GM19463 (cell line): ENCODE data around the gene ADD1.

Experiments used
- ATAC-seq: cut with Tn5 transposase; IDR thresholded peaks from one replicate; pipeline ENCODE4 v1.9.1; 2021; ENCODE audit warnings: mild to moderate bottlenecking, moderate library complexity; ENCODE audit not compliant: unreplicated experiment

The ADD1 gene

GRCh38 chr4:2822461-2823300, 21.0 kb upstream of the ADD1 start:
- ATAC-seq: no peak

GRCh38 chr4:2823301-2823670, 20.4 kb upstream of the ADD1 start:
- ATAC-seq: no peak

GRCh38 chr4:2823671-2824328, 19.8 kb upstream of the ADD1 start:
- ATAC-seq: no peak

- ATAC-seq: no peak
These were observed 19.3 kb upstream of the ADD1 start for GRCh38 chr4:2824329-2824835.

GRCh38 chr4:2824836-2825381, 18.7 kb upstream of the ADD1 start:
- no peak for ATAC-seq

- no peak for ATAC-seq
These were observed 17.9 kb upstream of the ADD1 start for GRCh38 chr4:2825740-2826139.

GRCh38 chr4:2827071-2827873, 16.4 kb upstream of the ADD1 start:
- no peak for ATAC-seq

GRCh38 chr4:2827874-2828751, 15.5 kb upstream of the ADD1 start:
- no peak for ATAC-seq

- ATAC-seq: no peak
These were observed 14.9 kb upstream of the ADD1 start for GRCh38 chr4:2828758-2829181.

- no peak for ATAC-seq
These were observed 14.2 kb upstream of the ADD1 start for GRCh38 chr4:2829321-2829932.

GRCh38 chr4:2829933-2830451, 13.7 kb upstream of the ADD1 start:
- no peak for ATAC-seq

- ATAC-seq: no peak
These were observed 12.7 kb upstream of the ADD1 start for GRCh38 chr4:2830632-2831610.

GRCh38 chr4:2831611-2832308, 11.9 kb upstream of the ADD1 start:
- ATAC-seq: no peak

GRCh38 chr4:2832309-2832980, 11.2 kb upstream of the ADD1 start:
- peak; percentile 84 for ATAC-seq

- peak; percentile 3 for ATAC-seq
These were observed 10.5 kb upstream of the ADD1 start for GRCh38 chr4:2832981-2833670.

GRCh38 chr4:2833671-2834000, 10.0 kb upstream of the ADD1 start:
- no peak for ATAC-seq
